ENCODE data around the gene LIMA1. TPM values are rescaled to one million over a fixed set of nuclear protein-coding genes. Genes with fewer than 3 reads are reported as not detected.
"Not testable (repeated sequence)": the region's sequence is repeated elsewhere in the genome, so short reads cannot be mapped to it uniquely, and the experiment has no call there.

Gene LIMA1
- total RNA-seq, 4 donors from 2014 or later, result 87.7 to 213 (median 152) TPM

DNA sequence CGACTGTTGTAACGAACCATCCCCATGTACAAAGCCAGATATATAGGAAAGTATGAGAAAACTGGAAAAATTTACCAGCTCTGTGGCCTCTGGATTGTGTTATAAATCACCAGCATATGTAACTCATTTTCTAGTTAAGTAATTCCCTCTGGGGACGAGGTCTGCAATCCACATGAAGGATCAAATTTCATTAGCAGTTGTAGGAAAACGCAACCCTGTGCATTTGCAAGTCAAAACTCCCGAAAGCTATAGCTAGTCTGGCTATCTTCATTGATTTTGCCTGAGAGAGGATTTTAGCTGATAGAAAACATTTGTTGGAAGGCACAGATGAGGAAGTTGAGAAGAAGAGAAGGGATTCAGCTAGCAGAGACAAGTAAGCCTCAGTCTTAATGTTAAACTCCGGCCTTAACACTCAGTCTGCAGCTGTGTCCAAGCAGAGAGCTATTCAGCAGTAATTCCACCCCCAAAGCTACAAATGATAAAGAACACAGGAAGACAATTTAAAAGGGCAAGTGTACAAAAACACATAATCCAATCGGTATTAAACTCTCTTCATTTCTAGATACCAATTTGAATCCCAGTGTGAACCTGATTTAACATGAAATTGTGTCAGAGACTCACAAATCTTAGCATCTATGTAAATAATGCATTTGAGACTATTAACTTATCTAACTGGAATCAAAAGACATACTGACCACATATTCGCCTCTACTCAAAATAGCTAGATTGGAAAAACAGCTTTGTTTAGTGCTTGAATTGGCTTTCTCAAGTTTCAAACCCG lies 61.9 kb downstream of the LIMA1 start:
- Histone ChIP-seq H3K27me3 (no peaks in the 10 kb centered on the region), H3K4me1 (peaks cover 0 to 44% (median 14%) of the 10 kb centered on the region in 4 donors), H3K27ac (peak overlapping the region; percentile 53 to 90 (median 80)), H3K9me3 (no peaks in the 10 kb centered on the region), H3K36me3 (peaks cover 0 to 3% (median 0%) of the 10 kb centered on the region in 3 donors), H3K4me3 (peak overlapping the region; percentile 30 to 53 (median 39))
- no peak for TF ChIP-seq POLR2A (IDR thresholded peaks at IDR 0.05)
- peak in 1 of 2 donors; percentile 75 for TF ChIP-seq EP300 (IDR thresholded peaks at IDR 0.05)
- 6 to 8% methylated on average over 9 of the region's 9 CpGs for WGBS, 2 donors
- DNase-seq (ENCODE audit: low spot score in 2 of 2), result peak in 1 of 2 donors; percentile 40

DNA sequence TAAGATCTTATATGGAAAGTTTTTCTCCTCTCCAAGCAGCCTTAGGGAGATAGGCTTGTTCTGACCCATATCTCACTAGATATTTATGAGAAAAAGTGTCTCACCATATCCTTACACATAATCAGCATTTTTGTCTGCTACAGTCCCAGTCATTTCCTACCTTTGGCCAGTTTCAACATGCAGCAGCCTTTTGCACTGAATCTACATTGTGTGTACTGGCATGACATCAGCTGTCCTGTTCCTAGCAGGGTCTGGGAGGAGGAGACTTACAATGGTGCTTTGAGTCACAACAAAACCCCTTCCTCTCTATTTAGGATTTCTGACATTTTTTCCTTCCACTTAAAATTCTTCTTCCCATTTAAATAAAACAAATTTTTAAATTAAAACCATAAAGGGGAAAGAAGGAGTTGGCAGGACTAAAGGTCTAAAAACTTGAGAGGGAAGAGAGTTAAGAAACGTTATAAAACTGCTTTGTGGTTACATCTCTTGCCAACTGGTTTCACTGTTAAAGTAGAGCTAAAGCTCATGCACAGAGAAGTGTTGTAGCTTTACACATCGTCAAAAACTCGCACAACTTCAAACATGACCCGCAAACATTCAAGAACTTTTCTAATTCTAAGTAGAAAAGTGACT lies 62.8 kb downstream of the LIMA1 start:
- Histone ChIP-seq H3K27ac (peak overlapping the region; percentile 47 to 90 (median 80)), H3K27me3 (no peaks in the 10 kb centered on the region), H3K4me1 (peaks cover 0 to 44% (median 14%) of the 10 kb centered on the region in 4 donors), H3K4me3 (peak overlapping the region; percentile 30 to 53 (median 39)), H3K36me3 (peaks cover 0 to 3% (median 0%) of the 10 kb centered on the region in 3 donors), H3K9me3 (no peaks in the 10 kb centered on the region)
- DNase-seq (ENCODE audit: low spot score in 2 of 2), result peak in 1 of 2 donors; percentile 35
- TF ChIP-seq POLR2A (IDR thresholded peaks at IDR 0.05), result no peak
- peak in 1 of 2 donors; percentile 13 for TF ChIP-seq EP300 (IDR thresholded peaks at IDR 0.05)
- WGBS, 2 donors, result 4 to 9% methylated on average over 4 of the region's 4 CpGs

DNA sequence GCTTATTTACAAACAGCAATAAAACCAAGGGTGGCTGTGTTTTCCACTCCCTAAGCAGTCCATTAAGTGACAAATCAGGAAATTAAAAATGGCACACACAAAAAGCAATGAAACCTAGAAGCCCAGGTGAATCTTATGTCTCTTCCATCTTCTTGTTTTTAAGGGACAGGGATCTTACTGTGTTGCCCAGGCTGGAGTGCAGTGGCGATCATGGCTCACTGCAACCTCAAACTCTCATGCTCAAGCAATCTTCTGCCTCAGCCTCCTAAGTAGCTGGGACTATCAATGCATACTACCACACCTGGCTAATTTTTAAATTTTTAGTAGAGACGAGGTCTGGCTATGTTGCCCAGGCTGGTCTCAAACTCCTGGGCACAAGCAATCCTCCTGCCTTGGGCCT lies 63.8 kb downstream of the LIMA1 start:
- H3K27ac ChIP-seq, result peak overlapping the region in 2 of 4 donors; percentile 87 to 90
- no peaks in the 10 kb centered on the region for H3K9me3 ChIP-seq
- H3K4me3 ChIP-seq, result peak overlapping the region in 2 of 4 donors; percentile 45 to 53
- TF ChIP-seq POLR2A (IDR thresholded peaks at IDR 0.05) (no peak), EP300 (IDR thresholded peaks at IDR 0.05) (no peak)
- TF ChIP-seq, protein P1, sequence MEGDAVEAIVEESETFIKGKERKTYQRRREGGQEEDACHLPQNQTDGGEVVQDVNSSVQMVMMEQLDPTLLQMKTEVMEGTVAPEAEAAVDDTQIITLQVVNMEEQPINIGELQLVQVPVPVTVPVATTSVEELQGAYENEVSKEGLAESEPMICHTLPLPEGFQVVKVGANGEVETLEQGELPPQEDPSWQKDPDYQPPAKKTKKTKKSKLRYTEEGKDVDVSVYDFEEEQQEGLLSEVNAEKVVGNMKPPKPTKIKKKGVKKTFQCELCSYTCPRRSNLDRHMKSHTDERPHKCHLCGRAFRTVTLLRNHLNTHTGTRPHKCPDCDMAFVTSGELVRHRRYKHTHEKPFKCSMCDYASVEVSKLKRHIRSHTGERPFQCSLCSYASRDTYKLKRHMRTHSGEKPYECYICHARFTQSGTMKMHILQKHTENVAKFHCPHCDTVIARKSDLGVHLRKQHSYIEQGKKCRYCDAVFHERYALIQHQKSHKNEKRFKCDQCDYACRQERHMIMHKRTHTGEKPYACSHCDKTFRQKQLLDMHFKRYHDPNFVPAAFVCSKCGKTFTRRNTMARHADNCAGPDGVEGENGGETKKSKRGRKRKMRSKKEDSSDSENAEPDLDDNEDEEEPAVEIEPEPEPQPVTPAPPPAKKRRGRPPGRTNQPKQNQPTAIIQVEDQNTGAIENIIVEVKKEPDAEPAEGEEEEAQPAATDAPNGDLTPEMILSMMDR (IDR thresholded peaks at IDR 0.05), result no peak
- H3K36me3 ChIP-seq, result peaks cover 0 to 3% (median 0%) of the 10 kb centered on the region in 3 donors
- no peak for DNase-seq (ENCODE audit: low spot score in 2 of 2)
- H3K4me1 ChIP-seq, result peaks cover 0 to 44% (median 14%) of the 10 kb centered on the region in 4 donors
- no peaks in the 10 kb centered on the region for H3K27me3 ChIP-seq
- 85 to 98% methylated on average over 2 of the region's 2 CpGs for WGBS, 2 donors

DNA sequence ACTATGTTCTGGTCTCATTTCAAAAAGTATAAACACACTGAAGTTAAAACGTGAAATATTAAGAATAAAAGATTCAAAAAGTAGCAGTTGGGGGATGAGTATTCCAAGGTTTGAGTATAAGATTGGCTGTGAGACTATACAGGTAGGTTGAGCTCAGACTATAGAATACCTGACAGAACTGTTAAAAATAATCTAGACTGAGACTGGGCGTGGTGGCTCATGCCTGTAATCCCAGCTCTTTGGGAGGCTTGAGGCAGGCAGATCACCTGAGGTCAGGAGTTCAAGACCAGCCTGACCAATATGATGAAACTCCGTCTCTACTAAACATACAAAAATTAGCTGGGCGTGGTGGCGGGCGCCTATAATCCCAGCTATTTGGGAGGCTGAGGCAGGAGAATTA lies 64.3 kb downstream of the LIMA1 start:
- H3K27me3 ChIP-seq; DNase-seq (ENCODE audit: low spot score in 2 of 2); H3K9me3 ChIP-seq; H3K4me3 ChIP-seq; H3K36me3 ChIP-seq; H3K27ac ChIP-seq: not testable (repeated sequence)
- 89 to 92% methylated on average over 6 of the region's 6 CpGs for WGBS, 2 donors
- H3K4me1 ChIP-seq, result peaks cover 0 to 44% (median 14%) of the 10 kb centered on the region in 4 donors

DNA sequence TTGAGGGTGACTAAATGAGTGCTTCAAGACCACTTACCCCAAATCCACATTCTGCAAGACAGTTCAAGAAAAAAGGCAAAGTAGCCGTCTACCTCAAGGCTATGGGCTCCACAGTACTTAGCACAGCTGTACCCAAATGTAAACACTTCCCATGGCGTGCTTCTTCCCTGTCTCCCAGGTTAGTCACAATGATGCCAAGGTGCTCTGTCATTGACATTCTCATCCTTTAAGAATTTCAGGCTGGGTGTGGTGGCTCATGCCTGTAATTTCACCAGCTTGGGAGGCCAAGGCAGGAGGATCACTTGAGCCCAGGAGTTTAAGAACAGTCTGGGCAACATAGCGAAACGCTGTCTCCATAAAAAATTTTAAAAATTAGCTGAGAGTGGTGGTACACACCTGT lies 64.9 kb downstream of the LIMA1 start:
- no peak for DNase-seq (ENCODE audit: low spot score in 2 of 2)
- H3K27ac ChIP-seq, result no peak overlapping the region
- H3K27me3 ChIP-seq, result no peaks in the 10 kb centered on the region
- 96 to 97% methylated on average over 4 of the region's 4 CpGs for WGBS, 2 donors
- H3K4me1 ChIP-seq, result peaks cover 0 to 44% (median 14%) of the 10 kb centered on the region in 4 donors
- H3K4me3 ChIP-seq, result no peak overlapping the region
- H3K9me3 ChIP-seq, result no peaks in the 10 kb centered on the region
- TF ChIP-seq POLR2A (IDR thresholded peaks at IDR 0.05), result no peak
- TF ChIP-seq, protein P1 (IDR thresholded peaks at IDR 0.05), result no peak
- H3K36me3 ChIP-seq, result peaks cover 0 to 3% (median 0%) of the 10 kb centered on the region in 3 donors

DNA sequence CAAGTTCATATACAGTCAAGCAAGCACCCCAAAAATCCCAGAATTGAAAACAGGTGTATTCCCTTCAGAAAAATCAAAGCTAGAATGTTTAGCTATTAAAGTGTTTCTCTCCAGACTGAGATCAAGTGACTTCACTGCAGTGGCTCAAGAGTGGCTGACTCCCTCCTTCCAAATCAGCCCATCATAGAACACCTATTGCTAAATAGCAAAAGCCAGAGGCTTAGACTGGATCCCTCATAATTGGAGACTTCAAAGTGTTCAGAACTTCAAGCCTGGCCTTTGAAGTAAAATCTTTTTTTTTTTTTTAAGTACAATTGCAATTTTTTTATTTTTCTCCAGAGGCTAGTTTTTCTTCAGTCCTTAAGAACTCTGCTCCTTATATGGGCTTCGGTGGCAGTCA lies 66.1 kb downstream of the LIMA1 start:
- Histone ChIP-seq H3K9me3 (no peaks in the 10 kb centered on the region), H3K4me1 (peaks cover 0 to 36% (median 7%) of the 10 kb centered on the region in 4 donors), H3K36me3 (peaks cover 0 to 8% (median 0%) of the 10 kb centered on the region in 3 donors), H3K27me3 (no peaks in the 10 kb centered on the region), H3K27ac (no peak overlapping the region), H3K4me3 (no peak overlapping the region)
- WGBS, 2 donors, result 96 to 100% methylated on average over 1 of the region's 1 CpG
- TF ChIP-seq EP300 (IDR thresholded peaks at IDR 0.05) (no peak), POLR2A (IDR thresholded peaks at IDR 0.05) (no peak)
- TF ChIP-seq, protein P1 (IDR thresholded peaks at IDR 0.05), result no peak
- no peak for DNase-seq (ENCODE audit: low spot score in 2 of 2)
